ENCODE measurements around the gene CMSS1.

CMSS1 gene

GRCh38 chr3:99984139-99984538 is 166.5 kb downstream of the CMSS1 start:
- no peak for DNase-seq (ENCODE audit: extremely low read depth, low read depth)
- TF ChIP-seq, protein P1, sequence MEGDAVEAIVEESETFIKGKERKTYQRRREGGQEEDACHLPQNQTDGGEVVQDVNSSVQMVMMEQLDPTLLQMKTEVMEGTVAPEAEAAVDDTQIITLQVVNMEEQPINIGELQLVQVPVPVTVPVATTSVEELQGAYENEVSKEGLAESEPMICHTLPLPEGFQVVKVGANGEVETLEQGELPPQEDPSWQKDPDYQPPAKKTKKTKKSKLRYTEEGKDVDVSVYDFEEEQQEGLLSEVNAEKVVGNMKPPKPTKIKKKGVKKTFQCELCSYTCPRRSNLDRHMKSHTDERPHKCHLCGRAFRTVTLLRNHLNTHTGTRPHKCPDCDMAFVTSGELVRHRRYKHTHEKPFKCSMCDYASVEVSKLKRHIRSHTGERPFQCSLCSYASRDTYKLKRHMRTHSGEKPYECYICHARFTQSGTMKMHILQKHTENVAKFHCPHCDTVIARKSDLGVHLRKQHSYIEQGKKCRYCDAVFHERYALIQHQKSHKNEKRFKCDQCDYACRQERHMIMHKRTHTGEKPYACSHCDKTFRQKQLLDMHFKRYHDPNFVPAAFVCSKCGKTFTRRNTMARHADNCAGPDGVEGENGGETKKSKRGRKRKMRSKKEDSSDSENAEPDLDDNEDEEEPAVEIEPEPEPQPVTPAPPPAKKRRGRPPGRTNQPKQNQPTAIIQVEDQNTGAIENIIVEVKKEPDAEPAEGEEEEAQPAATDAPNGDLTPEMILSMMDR (IDR thresholded peaks at IDR 0.05; ENCODE audit: low read depth, low read length), result no peak

DNA sequence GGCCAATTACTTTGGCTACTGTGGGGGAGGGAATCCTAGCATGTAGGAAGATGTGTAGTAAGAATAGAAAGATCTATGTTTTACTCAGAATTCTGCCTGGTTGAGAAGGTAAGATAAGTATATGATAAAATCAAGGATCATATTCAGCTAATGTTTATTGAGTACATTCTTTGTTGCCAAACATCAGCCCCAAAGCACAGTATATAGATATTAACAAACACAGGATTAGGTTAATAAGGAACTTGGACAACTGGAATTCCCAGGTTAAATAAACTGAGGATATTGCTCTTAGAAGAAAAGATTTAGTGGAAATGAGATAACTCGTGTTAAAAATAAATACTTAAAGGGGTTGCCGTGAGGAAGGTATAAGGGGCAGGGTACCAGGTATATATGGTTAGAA is 167.0 kb downstream of the CMSS1 start:
- TF ChIP-seq, protein P1 (IDR thresholded peaks at IDR 0.05; ENCODE audit: low read depth, low read length), result no peak
- DNase-seq (ENCODE audit: extremely low read depth, low read depth), result no peak

- TF ChIP-seq, protein P1 (IDR thresholded peaks at IDR 0.05; ENCODE audit: low read depth, low read length), result no peak
- DNase-seq (ENCODE audit: extremely low read depth, low read depth), result no peak
Observed at GRCh38 chr3:99990179-99990578, 172.5 kb downstream of the CMSS1 start.

GRCh38 chr3:99997293-99997692 is 179.6 kb downstream of the CMSS1 start:
- no peak for DNase-seq (ENCODE audit: extremely low read depth, low read depth)
- TF ChIP-seq, protein P1 (IDR thresholded peaks at IDR 0.05; ENCODE audit: low read depth, low read length), result no peak

DNA sequence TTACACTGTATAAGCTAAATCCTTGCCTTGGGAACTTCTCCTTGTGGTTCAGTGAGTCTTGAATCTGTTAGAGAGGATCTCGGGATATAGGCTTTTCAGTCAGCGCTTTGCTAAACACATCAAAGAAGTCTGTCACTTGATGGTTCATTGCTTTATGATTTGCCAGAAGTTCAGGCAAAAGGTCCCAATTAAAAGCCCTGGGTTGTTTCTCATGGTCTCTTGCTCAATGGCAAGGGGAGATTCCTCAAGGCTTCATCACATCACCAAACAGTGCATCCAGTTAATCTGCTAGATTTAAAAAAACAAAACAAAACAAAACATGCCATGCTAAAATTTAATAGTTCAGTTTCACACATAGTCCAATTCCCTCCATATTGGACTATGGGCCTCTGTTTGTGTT is 181.9 kb downstream of the CMSS1 start:
- TF ChIP-seq, protein P1 (IDR thresholded peaks at IDR 0.05; ENCODE audit: low read depth, low read length), result no peak
- peak; percentile 59 for DNase-seq (ENCODE audit: extremely low read depth, low read depth)

DNA sequence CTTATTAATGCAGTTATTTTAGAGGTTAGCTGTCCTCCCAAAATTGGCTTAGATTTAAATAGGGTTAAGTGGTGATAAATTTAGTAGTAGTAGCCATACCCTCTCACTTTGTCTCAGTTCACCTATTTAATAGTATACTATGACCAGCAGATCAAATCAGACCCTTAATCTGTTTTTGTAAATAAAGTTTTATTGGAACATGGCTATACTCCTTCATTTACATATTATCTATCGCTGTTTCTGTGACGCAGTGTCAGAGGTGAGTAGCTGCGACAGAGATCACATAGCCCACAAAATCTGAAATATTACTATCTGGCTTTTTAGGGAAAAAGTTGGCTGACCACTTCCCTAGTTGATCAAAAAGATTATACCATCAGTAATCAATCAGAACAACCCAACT is 183.4 kb downstream of the CMSS1 start:
- TF ChIP-seq, protein P1 (IDR thresholded peaks at IDR 0.05; ENCODE audit: low read depth, low read length), result no peak
- DNase-seq (ENCODE audit: extremely low read depth, low read depth), result no peak

DNA sequence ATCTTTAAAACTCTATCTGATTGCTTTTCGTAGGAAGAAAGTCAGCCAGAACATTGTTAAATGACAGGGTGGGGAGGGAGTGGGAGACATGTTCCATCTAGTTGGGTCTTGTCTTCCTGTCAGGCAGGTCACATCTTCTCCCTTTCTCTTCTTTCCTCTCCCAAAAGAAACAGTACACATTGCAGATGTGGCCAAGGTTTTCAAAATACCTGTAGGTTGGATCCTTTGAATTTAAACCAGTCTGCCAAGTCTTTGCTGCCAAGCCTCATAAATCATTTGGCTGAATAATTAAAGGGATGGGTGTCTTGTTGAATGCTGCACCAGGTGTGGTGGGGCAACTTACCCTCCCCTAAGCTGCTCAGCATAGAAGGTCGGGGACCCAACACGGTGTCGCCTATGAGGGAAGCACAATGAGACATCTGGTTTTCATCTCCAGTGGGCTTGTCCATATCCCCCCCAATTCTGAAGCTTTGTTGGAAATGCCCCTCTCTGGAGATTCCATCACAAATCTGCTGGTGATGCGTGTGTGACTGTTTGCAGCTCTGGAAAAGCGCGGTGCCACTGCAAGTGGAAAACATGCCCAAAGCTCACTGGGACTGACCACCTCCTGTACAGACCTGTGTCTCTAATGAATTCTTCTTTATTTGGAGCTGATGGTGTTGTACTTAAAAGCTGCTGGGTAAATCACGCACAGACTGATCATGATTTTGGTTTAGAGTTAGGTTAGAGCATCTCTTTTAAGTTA is 184.0 kb downstream of the CMSS1 start:
- TF ChIP-seq, protein P1 (IDR thresholded peaks at IDR 0.05; ENCODE audit: low read depth, low read length), result no peak
- DNase-seq (ENCODE audit: extremely low read depth, low read depth), result no peak

Measured in AG09319 (cell line).